Measurements from ENCODE around the gene METTL9. TPM values are rescaled to one million over a fixed set of nuclear protein-coding genes. Genes with fewer than 3 reads are reported as not detected.
"Not testable (repeated sequence)": the region's sequence is repeated elsewhere in the genome, so short reads cannot be mapped to it uniquely, and the experiment has no call there.

Gene METTL9
- polyA plus RNA-seq, 1 donor = 251 TPM

GRCh38 chr16:21568502-21569189 lies 30.7 kb upstream of the METTL9 start:
- no peak for DNase-seq

- no peak for DNase-seq
Measured at GRCh38 chr16:21570676-21571017, 28.7 kb upstream of the METTL9 start.

GRCh38 chr16:21573506-21573905 lies 25.9 kb upstream of the METTL9 start:
- DNase-seq = not testable (repeated sequence)

- DNase-seq = no peak
Measured at GRCh38 chr16:21574372-21574771, 25.0 kb upstream of the METTL9 start.

- DNase-seq = not testable (repeated sequence)
Measured at GRCh38 chr16:21576323-21576722, 23.1 kb upstream of the METTL9 start.

GRCh38 chr16:21577487-21577886 lies 21.9 kb upstream of the METTL9 start:
- not testable (repeated sequence) for DNase-seq

- not testable (repeated sequence) for DNase-seq
Measured at GRCh38 chr16:21578311-21578710, 21.1 kb upstream of the METTL9 start.

- DNase-seq = not testable (repeated sequence)
Measured at GRCh38 chr16:21580131-21580530, 19.2 kb upstream of the METTL9 start.

GRCh38 chr16:21580807-21581206 lies 18.6 kb upstream of the METTL9 start:
- DNase-seq = no peak

GRCh38 chr16:21584817-21585216 lies 14.6 kb upstream of the METTL9 start:
- no peak for DNase-seq

- not testable (repeated sequence) for DNase-seq
Measured at GRCh38 chr16:21588593-21588992, 10.8 kb upstream of the METTL9 start.

GRCh38 chr16:21589551-21589950 lies 9.8 kb upstream of the METTL9 start:
- no peak for DNase-seq

GRCh38 chr16:21590287-21590686 lies 9.1 kb upstream of the METTL9 start:
- DNase-seq = no peak

- DNase-seq = no peak
Measured at GRCh38 chr16:21590796-21591195, 8.6 kb upstream of the METTL9 start.

GRCh38 chr16:21592191-21592590 lies 7.2 kb upstream of the METTL9 start:
- DNase-seq = no peak

GRCh38 chr16:21593530-21594289 lies 5.7 kb upstream of the METTL9 start:
- DNase-seq = no peak

- no peak for DNase-seq
Measured at GRCh38 chr16:21597561-21598030, 1.8 kb upstream of the METTL9 start.

GRCh38 chr16:21598206-21598605 lies 1.2 kb upstream of the METTL9 start:
- no peak for DNase-seq

- DNase-seq = no peak
Measured at GRCh38 chr16:21598701-21599121, 666 bp upstream of the METTL9 start.

- peak; percentile 26 for DNase-seq
Measured at GRCh38 chr16:21600031-21600773, 825 bp downstream of the METTL9 start.

- DNase-seq = no peak
Measured at GRCh38 chr16:21602785-21603184, 3.4 kb downstream of the METTL9 start.

- no peak for DNase-seq
Measured at GRCh38 chr16:21603928-21604327, 4.6 kb downstream of the METTL9 start.

GRCh38 chr16:21605848-21606247 lies 6.5 kb downstream of the METTL9 start:
- DNase-seq = not testable (repeated sequence)

Data from left kidney (tissue), 2 donors.